Trophoblast cell (in vitro differentiated cells and primary cell): ENCODE results near the gene TMEM11.
A peak's percentile ranks its signal among the peaks of the same experiment; 100 is the strongest.

Experiments
- DNase-seq, 2 donors: peaks; one replicate each; pipeline ENCODE4 v3.0.0-alpha.2; 2016
- H2AFZ ChIP-seq: 2 replicates; pipeline ENCODE4 v1.6.1; 2013; ENCODE audit warnings: low read length, moderate library complexity, mild to moderate bottlenecking; ENCODE audit not compliant: insufficient read depth, poor library complexity
- H2AK5ac ChIP-seq: 2 replicates; pipeline ENCODE4 v1.6.1; 2013; ENCODE audit warnings: mild to moderate bottlenecking, low read length
- H2BK120ac ChIP-seq: 2 replicates; pipeline ENCODE4 v1.6.1; 2013; ENCODE audit warnings: low read length, mild to moderate bottlenecking, moderate library complexity; ENCODE audit not compliant: insufficient read depth, poor library complexity
- H2BK12ac ChIP-seq: 2 replicates; pipeline ENCODE4 v1.6.1; 2013; ENCODE audit warnings: mild to moderate bottlenecking, low read length, moderate library complexity
- H2BK5ac ChIP-seq: 2 replicates; pipeline ENCODE4 v1.6.1; 2013; ENCODE audit warnings: low read length, low read depth, moderate library complexity, mild to moderate bottlenecking; ENCODE audit not compliant: poor library complexity
- H3K14ac ChIP-seq: 2 replicates; pipeline ENCODE4 v1.6.1; 2013; ENCODE audit warnings: mild to moderate bottlenecking, low read length
- H3K18ac ChIP-seq: 2 replicates; pipeline ENCODE4 v1.6.1; 2013; ENCODE audit warnings: mild to moderate bottlenecking, low read length
- H3K23ac ChIP-seq: 2 replicates; pipeline ENCODE4 v1.6.1; 2013; ENCODE audit warnings: low read length
- H3K27ac ChIP-seq: 2 replicates; pipeline ENCODE4 v1.5.1; 2013; ENCODE audit warnings: low read depth, mild to moderate bottlenecking, inconsistent platforms, low read length, moderate library complexity
- H3K27me3 ChIP-seq: 2 replicates; pipeline ENCODE4 v1.6.1; 2013; ENCODE audit warnings: inconsistent platforms, mild to moderate bottlenecking, low read length, moderate library complexity; ENCODE audit not compliant: insufficient read depth
- H3K36me3 ChIP-seq, 2 experiments: 1 replicate in 1 of 2; 2 replicates in 1 of 2; pipeline ENCODE4 v1.6.1; 2013; ENCODE audit warnings: low read length in 2 of 2, mild to moderate bottlenecking in 2 of 2, moderate library complexity in 1 of 2; ENCODE audit not compliant: insufficient read depth in 2 of 2, control insufficient read depth in 1 of 2
- H3K4ac ChIP-seq: 2 replicates; pipeline ENCODE4 v1.6.1; 2013; ENCODE audit warnings: low read depth, mild to moderate bottlenecking, low read length, moderate library complexity
- H3K4me1 ChIP-seq, 2 experiments: 1 replicate in 1 of 2; 2 replicates in 1 of 2; pipeline ENCODE4 v1.6.1; 2013; ENCODE audit warnings: low read length in 2 of 2, mild to moderate bottlenecking in 2 of 2, moderate library complexity in 1 of 2; ENCODE audit not compliant: insufficient read depth in 2 of 2, control insufficient read depth in 1 of 2
- H3K4me2 ChIP-seq: 2 replicates; pipeline ENCODE4 v1.6.1; 2013; ENCODE audit warnings: inconsistent platforms, mild to moderate bottlenecking, low read length, moderate library complexity
- H3K4me3 ChIP-seq: 2 replicates; pipeline ENCODE4 v1.5.1; 2013; ENCODE audit warnings: mild to moderate bottlenecking, low read depth, low read length, inconsistent platforms
- H3K79me1 ChIP-seq: one replicate; pipeline ENCODE4 v1.6.1; 2013; ENCODE audit warnings: low read length
- H3K79me2 ChIP-seq: 2 replicates; pipeline ENCODE4 v1.6.1; 2013; ENCODE audit warnings: low read length, mild to moderate bottlenecking; ENCODE audit not compliant: control insufficient read depth, insufficient read depth, poor library complexity
- H3K9ac ChIP-seq: 2 replicates; pipeline ENCODE4 v1.6.1; 2013; ENCODE audit warnings: mild to moderate bottlenecking, low read length
- H3K9me3 ChIP-seq: 2 replicates; pipeline ENCODE4 v1.6.1; 2013; ENCODE audit warnings: low read depth, mild to moderate bottlenecking, control low read depth, inconsistent platforms, low read length; ENCODE audit not compliant: insufficient read depth
- H4K12ac ChIP-seq: 2 replicates; pipeline ENCODE4 v1.6.1; 2013; ENCODE audit warnings: low read depth, mild to moderate bottlenecking, low read length, moderate library complexity
- H4K8ac ChIP-seq: 2 replicates; pipeline ENCODE4 v1.6.1; 2013; ENCODE audit warnings: low read depth, mild to moderate bottlenecking, low read length, moderate library complexity
- H4K91ac ChIP-seq: one replicate; pipeline ENCODE4 v1.6.1; 2013; ENCODE audit warnings: low read depth, mild to moderate bottlenecking, low read length, moderate library complexity
- WGBS: extraction: QIAGEN DNeasy Blood & Tissue Kit; methylation state at CpG from one replicate; pipeline ENCODE4 v1.1.7; 2013; ENCODE audit warnings: missing lambda C conversion rate; ENCODE audit not compliant: insufficient read length, insufficient coverage; ENCODE audit errors: extremely low coverage; 5-methylcytosine and 5-hydroxymethylcytosine counted together

The TMEM11 gene

GRCh38 chr17:21243516-21244303, 29.7 kb upstream of the TMEM11 start:
- Histone ChIP-seq H2AK5ac (peak overlapping the region; percentile 51), H4K12ac (peak overlapping the region; percentile 31), H3K9me3 (peaks cover 4% of the 10 kb centered on the region), H4K91ac (peak overlapping the region; percentile 73), H3K4me2 (peak overlapping the region; percentile 14), H3K27me3 (no peaks in the 10 kb centered on the region), H3K4me1 (peaks cover 43 to 44% of the 10 kb centered on the region in 2 experiments), H2BK120ac (peak overlapping the region; percentile 57), H2AFZ (no peak overlapping the region), H3K14ac (peak overlapping the region; percentile 40), H3K4ac (no peak overlapping the region), H3K23ac (no peak overlapping the region), H3K79me2 (peaks cover 2% of the 10 kb centered on the region), H2BK5ac (peak overlapping the region; percentile 47), H3K36me3 (peaks cover 3 to 6% of the 10 kb centered on the region in 2 experiments), H3K27ac (peak overlapping the region; percentile 35), H4K8ac (peak overlapping the region; percentile 37), H3K9ac (no peak overlapping the region), H3K4me3 (no peak overlapping the region), H2BK12ac (peak overlapping the region; percentile 72), H3K18ac (peak overlapping the region; percentile 79), H3K79me1 (peaks cover 14% of the 10 kb centered on the region)
- DNase-seq, result peak in 1 of 2 donors; percentile 18
- no CpG with 5 or more reads among the region's 23 CpGs for WGBS

GRCh38 chr17:21242780-21243515, 29.0 kb upstream of the TMEM11 start:
- WGBS, result no CpG with 5 or more reads among the region's 26 CpGs
- Histone ChIP-seq H3K4ac (peak overlapping the region; percentile 8), H3K4me2 (no peak overlapping the region), H4K91ac (peak overlapping the region; percentile 73), H3K4me3 (no peak overlapping the region), H2BK5ac (peak overlapping the region; percentile 47), H3K9ac (no peak overlapping the region), H3K14ac (peak overlapping the region; percentile 55), H2AK5ac (peak overlapping the region; percentile 27), H4K8ac (peak overlapping the region; percentile 37), H3K36me3 (peaks cover 3 to 6% of the 10 kb centered on the region in 2 experiments), H3K79me2 (peaks cover 2% of the 10 kb centered on the region), H3K27ac (peak overlapping the region; percentile 35), H2AFZ (no peak overlapping the region), H4K12ac (peak overlapping the region; percentile 31), H3K27me3 (no peaks in the 10 kb centered on the region), H3K9me3 (peaks cover 4% of the 10 kb centered on the region), H3K4me1 (peaks cover 43 to 44% of the 10 kb centered on the region in 2 experiments), H3K18ac (peak overlapping the region; percentile 79), H3K79me1 (peaks cover 14% of the 10 kb centered on the region), H3K23ac (no peak overlapping the region), H2BK12ac (peak overlapping the region; percentile 51), H2BK120ac (peak overlapping the region; percentile 57)
- DNase-seq, result no peak

- H3K36me3 ChIP-seq, result peaks cover 3 to 6% of the 10 kb centered on the region in 2 experiments
- peak overlapping the region; percentile 73 for H4K91ac ChIP-seq
- H2AK5ac ChIP-seq, result peak overlapping the region; percentile 26
- H3K9ac ChIP-seq, result no peak overlapping the region
- H2BK5ac ChIP-seq, result no peak overlapping the region
- H3K27me3 ChIP-seq, result no peaks in the 10 kb centered on the region
- H3K4ac ChIP-seq, result no peak overlapping the region
- H3K9me3 ChIP-seq, result peaks cover 2% of the 10 kb centered on the region
- H2BK120ac ChIP-seq, result peak overlapping the region; percentile 50
- H3K4me1 ChIP-seq, result peaks cover 43 to 44% of the 10 kb centered on the region in 2 experiments
- peak overlapping the region; percentile 32 for H3K18ac ChIP-seq
- peaks cover 14% of the 10 kb centered on the region for H3K79me1 ChIP-seq
- H2AFZ ChIP-seq, result no peak overlapping the region
- H3K27ac ChIP-seq, result no peak overlapping the region
- H2BK12ac ChIP-seq, result no peak overlapping the region
- H3K14ac ChIP-seq, result peak overlapping the region; percentile 55
- no peak overlapping the region for H3K23ac ChIP-seq
- no peak overlapping the region for H3K4me3 ChIP-seq
- no peak overlapping the region for H4K12ac ChIP-seq
- peaks cover 2% of the 10 kb centered on the region for H3K79me2 ChIP-seq
- WGBS, result no CpG with 5 or more reads among the region's 11 CpGs
- DNase-seq, result no peak
- H3K4me2 ChIP-seq, result no peak overlapping the region
- H4K8ac ChIP-seq, result no peak overlapping the region
Observed at GRCh38 chr17:21242026-21242697, 28.2 kb upstream of the TMEM11 start.

GRCh38 chr17:21241564-21241963, 27.6 kb upstream of the TMEM11 start:
- peaks cover 2% of the 10 kb centered on the region for H3K79me2 ChIP-seq
- no peak overlapping the region for H3K9ac ChIP-seq
- H3K4ac ChIP-seq, result no peak overlapping the region
- no peaks in the 10 kb centered on the region for H3K9me3 ChIP-seq
- H3K4me3 ChIP-seq, result no peak overlapping the region
- no CpG with 5 or more reads among the region's 11 CpGs for WGBS
- H3K27me3 ChIP-seq, result no peaks in the 10 kb centered on the region
- H4K12ac ChIP-seq, result no peak overlapping the region
- no peak overlapping the region for H2BK12ac ChIP-seq
- H3K18ac ChIP-seq, result no peak overlapping the region
- no peak overlapping the region for H3K4me2 ChIP-seq
- H3K4me1 ChIP-seq, result peaks cover 43 to 44% of the 10 kb centered on the region in 2 experiments
- peaks cover 3 to 6% of the 10 kb centered on the region in 2 experiments for H3K36me3 ChIP-seq
- H2BK5ac ChIP-seq, result no peak overlapping the region
- H3K79me1 ChIP-seq, result peaks cover 14% of the 10 kb centered on the region
- DNase-seq, result no peak
- no peak overlapping the region for H2AK5ac ChIP-seq
- H4K8ac ChIP-seq, result no peak overlapping the region
- H3K14ac ChIP-seq, result no peak overlapping the region
- H4K91ac ChIP-seq, result no peak overlapping the region
- H3K23ac ChIP-seq, result no peak overlapping the region
- no peak overlapping the region for H2AFZ ChIP-seq
- H3K27ac ChIP-seq, result no peak overlapping the region
- H2BK120ac ChIP-seq, result no peak overlapping the region
